Measurements from ENCODE around the gene MBD6. TPM values are rescaled to one million over a fixed set of nuclear protein-coding genes. Genes with fewer than 3 reads are reported as not detected.

MBD6 gene, protein sequence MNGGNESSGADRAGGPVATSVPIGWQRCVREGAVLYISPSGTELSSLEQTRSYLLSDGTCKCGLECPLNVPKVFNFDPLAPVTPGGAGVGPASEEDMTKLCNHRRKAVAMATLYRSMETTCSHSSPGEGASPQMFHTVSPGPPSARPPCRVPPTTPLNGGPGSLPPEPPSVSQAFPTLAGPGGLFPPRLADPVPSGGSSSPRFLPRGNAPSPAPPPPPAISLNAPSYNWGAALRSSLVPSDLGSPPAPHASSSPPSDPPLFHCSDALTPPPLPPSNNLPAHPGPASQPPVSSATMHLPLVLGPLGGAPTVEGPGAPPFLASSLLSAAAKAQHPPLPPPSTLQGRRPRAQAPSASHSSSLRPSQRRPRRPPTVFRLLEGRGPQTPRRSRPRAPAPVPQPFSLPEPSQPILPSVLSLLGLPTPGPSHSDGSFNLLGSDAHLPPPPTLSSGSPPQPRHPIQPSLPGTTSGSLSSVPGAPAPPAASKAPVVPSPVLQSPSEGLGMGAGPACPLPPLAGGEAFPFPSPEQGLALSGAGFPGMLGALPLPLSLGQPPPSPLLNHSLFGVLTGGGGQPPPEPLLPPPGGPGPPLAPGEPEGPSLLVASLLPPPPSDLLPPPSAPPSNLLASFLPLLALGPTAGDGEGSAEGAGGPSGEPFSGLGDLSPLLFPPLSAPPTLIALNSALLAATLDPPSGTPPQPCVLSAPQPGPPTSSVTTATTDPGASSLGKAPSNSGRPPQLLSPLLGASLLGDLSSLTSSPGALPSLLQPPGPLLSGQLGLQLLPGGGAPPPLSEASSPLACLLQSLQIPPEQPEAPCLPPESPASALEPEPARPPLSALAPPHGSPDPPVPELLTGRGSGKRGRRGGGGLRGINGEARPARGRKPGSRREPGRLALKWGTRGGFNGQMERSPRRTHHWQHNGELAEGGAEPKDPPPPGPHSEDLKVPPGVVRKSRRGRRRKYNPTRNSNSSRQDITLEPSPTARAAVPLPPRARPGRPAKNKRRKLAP
- total RNA-seq, result 32.7 TPM

GRCh38 chr12:57522011-57522886 is at the start of gene MBD6:
TSS of gene MBD6 (plus strand) at chr12:57522824. CDS start at chr12:57524304, 1,480 bp downstream.

DNA sequence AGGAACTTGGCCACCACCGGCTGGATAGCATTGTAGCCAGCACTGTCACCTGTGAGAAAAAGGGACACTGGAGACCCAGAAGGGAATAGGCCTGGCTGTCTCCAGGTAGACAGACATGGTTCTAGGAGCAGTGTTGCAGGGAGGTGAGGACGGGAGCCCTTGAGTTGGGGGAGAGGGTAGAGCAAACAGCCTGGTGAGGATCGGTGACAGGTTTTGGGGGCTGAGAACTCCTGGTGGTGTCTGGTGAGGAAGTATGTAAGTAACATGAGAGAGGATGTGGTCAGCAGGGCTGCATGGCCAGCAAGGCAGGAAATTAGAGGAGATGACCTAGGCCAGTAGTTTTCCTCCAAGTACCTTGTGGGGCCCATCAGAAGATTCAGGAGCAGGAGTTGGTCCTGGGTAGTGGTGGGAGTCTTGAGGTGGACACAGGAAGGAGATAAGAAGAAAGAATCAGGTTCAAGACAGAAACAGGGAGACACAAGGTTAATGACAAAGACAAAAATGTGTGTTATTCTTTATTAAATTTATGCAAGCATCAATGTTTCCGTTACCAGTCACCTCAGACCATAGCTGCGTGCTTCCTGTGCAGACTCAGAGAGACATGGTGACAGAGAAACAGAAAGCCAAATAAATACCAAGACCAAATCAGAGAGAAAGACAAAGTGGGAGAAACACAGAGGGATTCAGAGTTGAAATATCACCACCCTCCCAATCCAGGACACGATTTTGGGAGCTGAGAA is 43.1 kb upstream of the MBD6 start, which contains the start of gene ARHGAP9:
Gene ARHGAP9 (minus strand): TSS at position 491 of the 740 bp plus-strand sequence. CDS start 460 bp downstream, at position 31.

GRCh38 chr12:57487597-57488401 is 34.8 kb upstream of the MBD6 start, which contains the start of gene MARS1:
TSS of gene MARS1 (plus strand) at chr12:57488068. CDS start at chr12:57488091, 23 bp downstream.

DNA sequence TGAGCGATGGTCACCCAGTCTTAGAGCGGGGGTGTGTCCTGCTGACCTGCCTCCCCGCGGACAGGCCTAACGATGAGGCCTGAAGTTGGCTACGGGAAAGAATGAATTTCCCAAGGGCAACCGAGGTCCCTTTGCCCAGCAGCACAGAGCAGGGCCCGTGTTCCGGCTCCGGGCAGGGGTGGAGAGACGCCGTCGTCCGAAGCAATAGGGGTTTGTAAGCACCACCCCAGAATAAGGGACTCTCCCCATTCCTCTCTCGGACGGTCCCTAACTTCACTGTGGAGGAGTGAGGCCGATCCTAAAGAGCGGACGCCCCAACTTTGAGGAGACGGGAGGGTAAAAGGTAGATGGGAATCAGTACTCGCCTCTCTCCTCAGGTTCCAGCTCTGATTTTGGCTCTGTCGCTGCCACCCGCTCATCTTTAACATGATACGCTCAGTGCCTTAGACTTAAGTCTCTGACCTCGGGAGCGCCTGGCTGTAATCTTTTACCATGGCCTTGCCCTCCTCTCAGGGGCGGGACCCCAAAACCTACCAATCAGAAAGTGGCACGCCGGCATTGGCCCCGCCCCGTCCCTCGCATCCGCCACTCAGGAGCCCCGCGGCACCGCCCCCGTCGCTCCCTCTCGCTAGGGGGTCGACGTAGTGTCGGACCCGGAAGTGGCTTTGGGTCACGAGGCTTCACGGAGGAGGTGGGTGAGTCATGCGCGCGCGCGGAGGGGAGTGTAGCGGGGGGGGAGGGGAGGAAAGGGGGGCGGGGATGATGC is 2.4 kb upstream of the MBD6 start, which contains the start of gene DDIT3:
Gene DDIT3 (minus strand): TSS at position 462 of the 766 bp plus-strand sequence. CDS start 3,108 bp downstream, outside the sequence.

DNA sequence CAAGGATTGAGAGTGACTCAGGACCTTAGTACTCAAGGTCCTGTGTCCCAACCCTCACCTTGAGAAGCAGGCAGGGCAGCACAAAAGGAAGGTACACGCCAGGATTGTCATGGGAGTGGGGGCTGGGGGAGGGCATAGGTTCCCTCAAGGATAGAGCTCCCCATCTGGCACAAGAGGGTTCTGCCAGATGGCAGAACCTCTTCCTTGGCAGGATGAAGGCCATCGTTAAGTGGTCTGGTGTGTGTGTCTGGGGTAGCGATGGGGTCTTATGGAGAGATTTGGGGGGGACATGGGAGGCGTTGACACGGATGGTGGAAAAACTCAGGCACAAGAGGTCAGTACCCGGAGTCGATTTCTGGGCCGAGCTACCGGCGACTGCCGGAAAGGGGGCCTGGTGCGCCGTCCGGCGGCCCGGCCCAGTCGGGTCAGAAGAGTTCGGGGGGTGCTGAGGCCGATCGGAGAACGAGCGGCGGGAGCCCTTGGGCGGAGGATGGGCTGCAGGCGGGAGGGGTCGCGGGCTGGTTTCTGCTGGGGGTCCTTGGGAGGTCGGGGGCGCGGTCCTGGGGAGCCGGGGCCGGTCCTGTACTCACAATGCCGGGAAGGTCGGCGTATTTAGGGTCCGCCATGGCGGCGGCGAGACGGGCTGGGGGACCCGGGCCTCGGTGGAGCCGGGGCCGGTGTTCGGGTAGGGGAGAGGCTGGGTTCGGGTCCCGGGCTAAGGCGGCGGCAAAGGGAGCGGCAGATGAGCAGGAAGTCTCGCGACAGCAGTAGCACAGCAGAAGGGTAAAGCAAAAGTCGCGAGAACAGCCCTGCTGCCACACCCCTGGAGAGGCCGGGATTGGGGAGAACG is 24.0 kb downstream of the MBD6 start, which contains the start of gene DCTN2:
Gene DCTN2 (minus strand): TSS at position 755 of the 850 bp plus-strand sequence. CDS start 129 bp downstream, at position 626.

GRCh38 chr12:57549909-57550640 is 27.5 kb downstream of the MBD6 start, which contains the start of gene KIF5A:
TSS of gene KIF5A (plus strand) at chr12:57550044. CDS start at chr12:57550272, 228 bp downstream.

Small RNA genes within 50 kb of the gene (small RNA-seq; reads per million reads assigned to genes)
- not detected for gene MIR616 (ENCODE audit: low replicate concordance)

Other genes starting within 250 kb of the MBD6 start
- gene R3HDM2, start 91.8 kb upstream of the MBD6 start, total RNA-seq, result 51.6 TPM
- 0.41 TPM for gene INHBC, start 88.0 kb upstream of the MBD6 start, total RNA-seq
- 0.23 TPM for gene INHBE, start 67.5 kb upstream of the MBD6 start, total RNA-seq
- gene GLI1, start 63.0 kb upstream of the MBD6 start, total RNA-seq, result 13.4 TPM
- gene ARHGAP9, start 43.0 kb upstream of the MBD6 start, total RNA-seq, result 10.7 TPM
- gene MARS1, start 34.8 kb upstream of the MBD6 start, total RNA-seq, result 95.8 TPM
- 45.3 TPM for gene DDIT3, start 2.3 kb upstream of the MBD6 start, total RNA-seq
- 85.7 TPM for gene DCTN2, start 24.4 kb downstream of the MBD6 start, total RNA-seq
- gene KIF5A, start 27.2 kb downstream of the MBD6 start, total RNA-seq, result 0.35 TPM
- 22.2 TPM for gene PIP4K2C, start 68.4 kb downstream of the MBD6 start, total RNA-seq
- 44.4 TPM for gene DTX3, start 82.0 kb downstream of the MBD6 start, total RNA-seq
- gene ARHGEF25, start 88.6 kb downstream of the MBD6 start, total RNA-seq, result 29.2 TPM
- gene B4GALNT1, start 110.4 kb downstream of the MBD6 start, total RNA-seq, result 1.3 TPM
- 124 TPM for gene OS9, start 171.3 kb downstream of the MBD6 start, total RNA-seq
- gene AGAP2, start 215.9 kb downstream of the MBD6 start, total RNA-seq, result 2.9 TPM
- 41.7 TPM for gene TSPAN31, start 222.2 kb downstream of the MBD6 start, total RNA-seq
- 87.5 TPM for gene CDK4, start 229.5 kb downstream of the MBD6 start, total RNA-seq
- gene MARCHF9, start 232.3 kb downstream of the MBD6 start, total RNA-seq, result 8.9 TPM
- 1.1 TPM for gene CYP27B1, start 244.3 kb downstream of the MBD6 start, total RNA-seq
- 10.3 TPM for gene METTL1, start 249.3 kb downstream of the MBD6 start, total RNA-seq
- 11.1 TPM for gene EEF1AKMT3, start 249.8 kb downstream of the MBD6 start, total RNA-seq

Data from metanephros (tissue), 2 donors.